Astrocyte (in vitro differentiated cells and primary cell): ENCODE data around the gene SLC44A5.
"Not testable (repeated sequence)": the region's sequence is repeated elsewhere in the genome, so short reads cannot be mapped to it uniquely, and the experiment has no call there.

Experiments used
- CTCF ChIP-seq: IDR thresholded peaks from 2 replicates; pipeline ENCODE4 v1.5.1; 2011; ENCODE audit warnings: low read depth, mild to moderate bottlenecking, inconsistent platforms, low read length, moderate library complexity; ENCODE audit not compliant: insufficient read depth
- EZH2 ChIP-seq: IDR thresholded peaks from 2 replicates; pipeline ENCODE4 v1.6.1; 2012; ENCODE audit warnings: mild to moderate bottlenecking, low read length, inconsistent platforms; ENCODE audit not compliant: insufficient read depth

- TF ChIP-seq EZH2, CTCF: not testable (repeated sequence)
Observed at GRCh38 chr1:75593457-75593856, 17.5 kb downstream of the SLC44A5 start.
